ENCODE data around the gene KATNAL2.

KATNAL2 gene

DNA sequence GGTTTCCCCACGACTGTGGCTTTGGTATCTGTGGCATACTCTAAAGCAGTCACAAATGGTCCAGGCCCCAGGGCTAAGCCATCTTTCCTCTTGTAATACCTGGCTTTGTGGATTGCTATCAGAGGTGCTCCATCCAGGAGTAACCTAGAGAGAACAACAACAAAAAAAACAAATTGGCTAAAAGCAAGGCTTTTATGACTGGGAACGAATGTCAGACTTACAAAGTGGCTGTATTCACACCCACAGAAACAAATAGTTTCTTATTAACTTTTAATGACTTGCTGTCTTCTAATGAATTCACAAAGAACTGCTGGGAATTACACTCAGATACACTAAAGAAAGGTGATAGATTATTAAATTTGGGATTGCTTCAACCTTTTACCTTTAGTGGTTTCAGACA, 197.8 kb downstream of the KATNAL2 start:
- no peak for FAIRE-seq

DNA sequence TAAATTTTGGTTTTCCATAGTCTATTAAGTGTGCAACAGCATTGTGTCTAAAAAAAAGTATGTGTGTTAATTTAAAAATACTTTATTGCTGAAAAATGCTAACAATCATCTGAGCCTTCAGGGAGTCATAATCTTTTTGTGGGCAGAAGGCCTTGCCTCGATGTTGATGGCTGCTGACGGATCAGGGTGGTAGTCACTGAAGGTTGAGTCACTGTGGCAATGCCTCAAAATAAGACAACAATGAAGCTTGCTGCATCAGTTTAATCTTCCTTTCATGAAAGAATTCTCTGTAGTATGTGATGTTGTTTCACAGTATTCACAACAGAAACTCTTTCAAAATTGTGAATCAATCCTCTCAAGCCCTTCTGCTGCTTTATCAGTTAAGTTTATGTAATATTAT, 201.6 kb downstream of the KATNAL2 start:
- FAIRE-seq = no peak

DNA sequence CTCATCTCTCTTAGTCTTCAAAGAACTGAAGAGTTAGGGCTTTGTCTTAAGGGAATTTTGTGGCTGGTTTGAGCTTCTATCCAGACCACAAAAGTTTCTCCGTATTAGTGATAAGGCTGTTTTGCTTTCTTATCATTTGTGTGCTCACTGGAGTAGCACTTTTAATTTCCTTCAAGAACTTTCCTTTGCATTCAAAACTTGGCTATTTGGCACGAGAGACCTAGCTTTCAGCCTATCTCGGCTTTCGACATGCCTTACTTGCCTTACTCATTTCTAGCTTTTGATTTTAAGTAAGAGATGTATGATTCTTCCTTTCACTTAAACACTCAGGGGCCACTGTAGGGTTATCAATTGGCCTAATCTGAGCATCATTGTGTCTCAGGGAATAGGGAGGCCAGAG, 203.0 kb downstream of the KATNAL2 start:
- FAIRE-seq = no peak

DNA sequence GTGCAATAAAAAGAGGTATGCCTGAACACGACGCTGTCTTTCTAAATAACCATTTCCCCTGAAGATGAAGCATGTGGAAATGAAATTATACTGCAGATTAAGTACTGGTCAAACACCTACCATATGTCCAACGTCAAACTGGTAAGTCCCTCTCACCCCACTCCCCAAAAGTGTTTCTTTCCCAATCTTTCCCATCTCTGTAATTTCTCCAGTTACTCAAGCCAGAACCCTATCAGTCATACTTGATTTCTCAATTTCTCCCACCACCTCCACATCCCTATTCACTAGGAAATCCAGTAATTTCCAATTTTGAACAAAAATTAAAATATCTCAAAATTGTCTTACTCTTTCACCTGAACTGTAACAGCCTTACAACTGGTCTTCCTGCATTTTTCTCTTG, 203.7 kb downstream of the KATNAL2 start:
- no peak for FAIRE-seq

DNA sequence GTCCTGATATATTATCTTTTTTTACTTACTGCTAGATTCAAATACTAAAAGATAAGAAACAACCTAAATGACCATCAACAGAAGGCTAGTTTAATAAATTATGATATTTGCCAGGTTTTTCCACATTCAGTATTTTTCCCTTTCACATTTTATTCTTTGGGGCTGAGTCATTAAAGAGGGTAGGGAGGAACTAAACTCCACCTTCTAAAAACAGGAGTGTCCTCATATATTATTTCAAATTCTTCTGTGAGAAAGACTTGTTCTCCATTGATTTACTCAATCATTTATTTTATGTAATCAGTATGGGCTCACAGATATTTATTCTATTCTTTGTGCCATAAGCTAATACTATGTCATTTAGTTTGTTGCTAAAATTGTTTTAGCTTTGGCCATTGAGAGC, 223.9 kb downstream of the KATNAL2 start:
- no peak for FAIRE-seq

DNA sequence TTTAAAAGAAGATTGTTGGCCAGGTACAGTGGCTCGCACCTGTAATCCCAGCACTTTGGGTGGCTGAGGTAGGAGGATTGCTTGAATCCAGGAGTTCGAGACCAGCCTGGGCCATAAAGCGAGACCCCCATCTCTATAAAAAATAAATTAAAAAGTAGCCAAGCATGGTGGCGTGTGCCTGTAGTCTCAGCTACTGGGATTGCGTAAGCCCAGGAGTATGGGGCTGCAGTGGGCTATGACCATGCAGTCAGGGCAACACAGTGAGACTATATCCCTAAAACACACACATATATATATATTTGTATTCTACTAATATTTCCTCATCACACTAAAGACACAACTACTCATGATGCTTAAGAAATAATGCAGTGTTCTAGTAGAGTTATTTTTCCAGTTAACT, 225.8 kb downstream of the KATNAL2 start:
- FAIRE-seq = no peak

DNA sequence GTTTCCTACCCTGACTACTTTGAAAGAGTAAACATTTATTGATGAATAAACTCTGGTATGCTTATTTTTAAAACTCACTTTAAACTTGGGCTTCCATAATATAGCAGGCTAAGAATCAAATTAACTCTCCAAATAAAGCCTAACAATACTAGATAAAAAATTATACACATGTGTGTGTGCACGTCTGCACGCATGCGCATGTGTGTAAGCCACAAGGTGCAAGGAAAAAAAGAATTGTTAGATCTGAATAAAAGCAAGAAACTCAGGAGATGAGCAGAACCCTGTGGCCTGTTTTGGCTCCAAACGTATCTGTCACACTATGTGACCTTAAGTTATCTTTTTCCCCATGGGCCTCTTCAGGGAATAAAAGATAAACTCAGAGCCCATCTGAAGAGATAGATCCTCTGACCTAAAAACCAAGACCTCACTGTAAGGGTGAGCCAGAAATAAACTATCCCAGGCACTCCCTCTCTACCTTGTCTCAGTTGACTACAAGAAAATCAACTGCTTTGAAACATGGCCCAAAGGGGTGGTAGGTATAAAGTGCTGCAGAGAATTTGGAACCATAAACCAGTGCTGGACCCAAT, 226.6 kb downstream of the KATNAL2 start:
- FAIRE-seq = no peak

DNA sequence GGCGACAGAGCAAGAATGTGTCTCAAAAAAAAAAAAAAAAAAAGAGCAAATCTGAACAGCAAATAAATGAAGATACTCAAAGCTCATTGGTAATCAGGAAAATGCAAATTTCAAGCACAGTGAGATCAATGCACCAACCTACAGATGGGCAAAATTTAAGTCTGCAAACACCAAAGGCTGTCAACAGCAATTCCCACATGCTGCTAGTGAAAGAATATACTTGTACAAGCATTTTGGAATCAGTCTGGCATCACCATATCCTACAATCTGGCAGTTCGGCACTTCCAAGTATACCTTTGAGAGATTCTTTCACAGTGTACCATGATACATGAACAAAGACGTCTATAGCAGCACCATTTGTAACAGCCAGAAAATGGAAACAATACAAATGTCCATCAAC, 228.8 kb downstream of the KATNAL2 start:
- FAIRE-seq = no peak

DNA sequence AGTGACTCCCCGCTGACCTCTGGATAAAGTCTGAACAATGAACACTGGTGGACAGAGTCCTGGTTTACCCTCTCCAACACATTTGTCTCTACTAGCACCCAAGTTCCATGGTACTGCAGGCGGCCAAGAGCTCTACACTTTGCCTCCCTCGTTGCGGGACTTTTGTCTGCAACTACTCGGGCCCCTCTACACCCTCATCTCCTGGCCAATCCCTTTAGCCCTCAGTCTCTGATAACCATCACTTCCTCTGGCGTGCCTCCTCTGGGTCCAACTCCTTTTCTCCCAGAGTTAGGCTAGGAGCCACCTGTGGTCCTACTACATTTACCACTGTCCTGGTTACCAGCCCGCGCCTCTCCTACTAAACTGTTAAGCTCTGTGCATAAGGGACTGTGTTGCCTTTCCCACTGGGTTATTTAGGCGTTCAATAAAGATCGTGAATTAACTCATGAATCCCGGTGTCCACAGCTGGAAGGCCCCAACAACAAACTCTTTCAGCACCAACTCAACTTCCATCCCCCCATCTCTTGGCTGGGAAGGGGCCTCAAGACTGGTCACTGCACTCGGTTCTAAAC, 232.1 kb downstream of the KATNAL2 start:
- no peak for FAIRE-seq

DNA sequence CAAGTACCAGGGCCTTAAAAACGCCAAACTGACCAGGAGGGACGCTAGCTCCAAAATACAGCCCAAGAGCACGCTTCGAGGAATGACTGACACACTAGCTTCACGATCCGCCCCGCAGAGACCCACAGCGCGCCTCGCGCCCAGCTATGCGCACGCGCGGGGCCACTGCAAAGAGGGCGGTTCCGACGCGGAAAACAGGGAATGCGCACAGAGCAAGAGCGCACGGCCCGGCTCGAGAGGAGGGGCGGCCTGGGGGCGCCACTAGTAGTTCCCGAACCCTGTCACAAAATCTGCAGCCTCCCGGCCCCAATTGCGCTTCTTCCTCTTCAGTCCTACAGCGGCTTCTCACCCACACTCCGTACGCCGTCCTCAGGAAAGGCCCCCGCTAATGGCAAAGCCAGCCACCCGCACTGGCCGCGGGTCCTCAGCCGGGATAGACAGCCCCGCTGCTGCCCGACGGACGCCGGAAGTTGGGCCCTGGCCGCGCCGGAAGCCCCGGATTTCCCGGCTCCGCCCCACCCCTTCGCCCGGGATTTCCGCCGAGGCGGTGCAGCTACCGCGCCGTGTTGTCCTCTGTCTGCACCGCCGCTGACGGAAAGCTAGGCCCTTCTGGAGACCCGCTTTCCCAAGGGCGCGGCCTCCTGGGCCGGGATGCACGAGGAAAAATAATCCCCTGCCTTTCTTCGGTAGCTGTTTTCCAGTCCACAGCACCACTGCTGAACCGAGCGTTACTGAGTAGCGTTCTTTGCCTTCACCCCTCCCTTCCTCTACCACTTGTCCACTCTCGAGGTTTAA, 232.8 kb downstream of the KATNAL2 start, which contains the start of gene HDHD2:
HDHD2 (minus strand) TSS at position 472 of the 795 bp plus-strand sequence. CDS start 14,061 bp downstream, outside the sequence.
- FAIRE-seq = no peak

DNA sequence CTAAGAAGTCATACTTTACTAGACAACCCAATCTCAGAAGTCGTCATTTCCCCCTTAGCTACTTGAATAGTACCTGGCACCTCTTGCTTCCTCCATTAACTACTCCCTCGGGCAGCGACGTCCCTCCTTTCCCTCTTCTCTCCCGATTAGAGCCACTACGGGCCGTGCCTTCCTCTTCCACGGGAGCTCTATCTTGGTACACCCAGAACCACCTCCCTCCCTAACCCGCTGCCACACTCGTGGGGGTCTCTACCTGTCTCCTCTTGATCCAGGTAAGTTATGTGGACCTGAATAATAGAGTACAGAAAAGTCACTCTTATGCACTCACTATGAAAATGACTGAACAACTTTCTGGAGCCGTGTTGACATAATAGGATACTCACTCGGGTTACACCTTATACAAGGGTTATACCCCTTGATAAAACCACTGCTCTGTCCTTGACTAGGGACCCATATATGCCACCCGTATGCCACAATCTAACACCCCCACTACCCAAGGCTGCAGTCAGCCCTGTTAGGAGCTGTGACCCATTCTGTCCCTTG, 233.5 kb downstream of the KATNAL2 start:
- no peak for FAIRE-seq

DNA sequence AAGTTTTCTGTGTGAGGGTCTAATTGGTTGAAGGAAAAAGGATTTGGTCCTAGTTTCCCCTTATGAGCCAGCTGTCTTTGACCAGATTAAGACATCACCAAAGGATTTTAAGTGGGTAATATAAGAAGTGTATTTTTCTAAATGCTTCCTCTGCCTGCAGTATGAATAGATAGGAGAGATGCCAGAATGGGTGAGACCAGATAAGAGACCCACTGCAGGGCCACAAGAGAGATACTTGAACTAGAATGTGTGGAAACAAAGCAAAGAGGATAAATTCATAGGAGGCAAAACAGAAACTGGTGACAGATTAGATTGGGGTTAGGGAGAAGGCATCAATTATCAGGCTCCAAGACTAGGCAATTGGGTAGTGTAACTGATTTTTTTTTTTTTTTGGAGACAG, 234.0 kb downstream of the KATNAL2 start:
- FAIRE-seq = no peak
